ENCODE results near the gene ACAT2.
"Not testable (repeated sequence)": the region's sequence is repeated elsewhere in the genome, so short reads cannot be mapped to it uniquely, and the experiment has no call there.

The ACAT2 gene

DNA sequence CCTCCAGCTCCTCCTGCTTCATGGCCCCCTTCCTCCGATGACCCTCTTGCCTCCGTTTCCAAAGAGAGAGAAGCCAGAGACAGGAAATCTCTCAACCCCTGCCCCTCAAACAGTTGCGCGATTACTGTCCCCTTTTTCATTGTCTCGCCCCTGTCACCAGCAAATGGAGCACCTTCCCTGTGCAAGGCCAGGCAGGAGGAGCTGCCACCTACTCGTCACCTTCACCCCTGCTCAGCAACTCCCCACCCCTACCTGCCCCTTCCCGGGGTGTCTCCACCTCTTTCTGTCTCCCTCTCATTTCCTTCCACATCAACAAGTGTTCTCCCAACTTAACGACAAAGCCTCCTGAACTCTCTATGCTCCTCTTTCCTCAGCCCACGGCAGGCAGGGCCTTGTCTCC lies 51.9 kb downstream of the ACAT2 start:
- DNase-seq (ENCODE audit: low spot score): no peak

DNA sequence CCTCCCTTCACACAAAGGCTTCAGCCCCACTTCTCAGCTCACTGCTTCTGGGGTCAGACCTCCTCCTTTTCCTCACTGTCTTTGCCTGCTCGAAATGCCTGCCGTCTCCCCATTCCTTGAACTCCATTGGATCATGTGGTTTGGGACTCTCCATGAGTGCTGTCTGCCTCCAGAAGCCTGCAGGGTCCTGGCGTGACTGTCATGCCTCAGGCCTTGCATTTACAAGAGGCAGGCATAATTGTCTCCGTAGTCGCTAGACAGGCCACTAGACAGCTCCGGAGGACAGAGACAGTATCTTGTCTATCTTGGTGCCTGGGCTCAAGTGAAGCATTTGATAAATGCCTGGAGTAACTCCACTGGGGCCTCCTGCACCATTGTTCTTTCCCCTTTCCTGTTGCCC lies 53.6 kb downstream of the ACAT2 start:
- DNase-seq (ENCODE audit: low spot score): no peak

- DNase-seq (ENCODE audit: low spot score): not testable (repeated sequence)
Measured at GRCh38 chr6:159816775-159817174, 54.9 kb downstream of the ACAT2 start.

DNA sequence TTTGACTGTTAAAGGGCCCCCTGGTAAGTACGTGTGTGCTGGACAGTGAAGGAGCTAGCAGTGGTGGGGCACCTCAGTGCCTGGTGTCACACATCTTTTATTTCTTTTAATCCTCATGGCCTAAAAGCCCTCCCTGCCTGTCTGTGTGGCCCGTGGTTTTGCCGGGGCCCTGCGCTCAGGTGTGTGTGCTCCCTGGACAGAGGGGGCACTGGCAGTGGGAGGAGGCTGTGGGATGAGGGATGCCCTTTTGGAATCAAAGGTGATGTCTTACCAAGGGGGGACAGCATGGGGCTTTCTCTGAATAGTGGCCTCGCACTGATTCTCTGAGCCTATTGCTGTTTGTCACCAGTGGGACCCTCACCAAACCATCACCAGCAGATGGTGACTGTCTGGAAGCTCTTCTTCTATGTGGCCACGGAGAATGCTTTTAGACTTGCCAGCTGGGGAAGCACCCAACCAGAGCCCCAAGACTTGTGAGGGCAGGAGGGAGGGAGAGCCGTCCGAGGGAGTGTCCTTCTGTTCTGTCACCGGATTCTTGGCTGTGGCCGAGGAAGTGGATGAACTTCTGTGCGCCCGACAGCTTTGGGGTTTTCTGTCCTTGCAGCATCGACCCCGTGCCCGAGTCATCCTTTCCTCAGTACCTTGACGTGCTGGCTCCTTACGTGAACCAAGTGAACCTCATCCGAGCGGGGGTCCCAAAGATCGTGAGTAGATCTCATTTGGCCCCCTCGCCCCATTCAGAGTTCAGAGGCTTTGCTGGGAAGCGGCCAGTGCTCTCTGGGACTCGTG lies 56.3 kb downstream of the ACAT2 start:
- DNase-seq (ENCODE audit: low spot score): no peak

GRCh38 chr6:159819098-159819497 lies 57.3 kb downstream of the ACAT2 start:
- DNase-seq (ENCODE audit: low spot score): no peak

GRCh38 chr6:159819932-159820640 lies 58.2 kb downstream of the ACAT2 start:
- DNase-seq (ENCODE audit: low spot score): no peak

- DNase-seq (ENCODE audit: low spot score): no peak
Measured at GRCh38 chr6:159821122-159821521, 59.3 kb downstream of the ACAT2 start.

- no peak for DNase-seq (ENCODE audit: low spot score)
Measured at GRCh38 chr6:159821726-159822125, 59.9 kb downstream of the ACAT2 start.

DNA sequence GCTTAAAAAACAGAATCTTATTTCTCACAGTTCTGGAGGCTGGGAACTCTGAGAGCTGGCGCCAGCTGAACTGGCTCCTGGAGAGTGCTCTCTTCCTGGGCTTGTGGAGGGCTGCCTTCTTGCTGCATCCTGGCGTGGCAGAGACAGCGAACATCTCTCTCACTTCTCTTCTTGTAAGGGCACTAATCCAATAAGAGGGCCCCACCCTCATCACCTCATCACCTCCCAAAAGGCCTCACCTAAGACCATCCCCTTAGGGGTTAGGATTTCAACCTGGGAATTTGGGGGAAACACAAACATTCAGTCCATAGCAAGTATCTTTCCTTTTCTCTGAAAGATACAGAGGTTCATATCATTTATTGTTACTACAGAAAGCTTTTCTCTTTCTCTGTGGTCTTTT lies 62.1 kb downstream of the ACAT2 start:
- DNase-seq (ENCODE audit: low spot score): no peak

DNA sequence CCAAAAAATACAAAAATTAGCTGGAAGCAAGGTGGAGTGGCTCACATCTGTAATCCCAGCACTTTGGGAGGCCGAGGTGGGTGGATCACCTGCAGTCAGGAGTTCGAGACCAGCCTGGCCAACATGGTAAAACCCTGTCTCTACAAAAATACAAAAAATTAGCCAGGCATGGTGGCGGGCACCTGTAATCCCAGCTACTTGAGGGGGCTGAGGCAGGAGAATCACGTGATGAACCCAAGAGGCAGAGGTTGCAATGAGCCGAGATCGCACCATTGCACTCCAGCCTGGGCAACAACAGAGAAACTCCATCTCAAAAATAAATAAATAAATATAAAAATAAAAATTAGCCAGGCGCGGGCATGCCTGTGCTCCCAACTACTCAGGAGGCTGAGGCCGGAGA lies 62.8 kb downstream of the ACAT2 start:
- not testable (repeated sequence) for DNase-seq (ENCODE audit: low spot score)

- DNase-seq (ENCODE audit: low spot score): no peak
Measured at GRCh38 chr6:159826004-159826403, 64.2 kb downstream of the ACAT2 start.

- no peak for DNase-seq (ENCODE audit: low spot score)
Measured at GRCh38 chr6:159826968-159827647, 65.3 kb downstream of the ACAT2 start.

DNA sequence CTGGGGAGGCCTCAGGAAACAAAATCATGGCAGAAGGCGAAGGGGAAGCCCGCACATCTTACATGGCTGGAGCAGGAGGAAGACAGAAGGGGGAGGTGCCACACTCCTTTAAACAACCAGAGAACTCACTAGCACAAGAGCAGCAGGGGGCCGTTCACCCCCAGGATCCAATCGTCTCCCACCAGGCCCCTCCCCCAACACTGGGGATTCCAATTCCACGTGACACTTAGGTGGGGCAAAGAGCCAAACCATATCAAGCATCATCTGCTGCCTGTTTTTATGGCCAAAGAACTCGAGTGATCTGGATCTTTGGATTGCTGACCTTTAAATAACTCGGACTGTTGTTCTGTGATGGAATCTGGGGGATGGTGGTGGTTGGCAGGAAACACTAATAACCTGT lies 66.2 kb downstream of the ACAT2 start:
- DNase-seq (ENCODE audit: low spot score): no peak
